OCI-LY7 (cell line): ENCODE measurements around the gene ZDHHC14. TPM values are rescaled to one million over a fixed set of nuclear protein-coding genes. Genes with fewer than 3 reads are reported as not detected.

Experiments
- BruUV-seq: library from RNA; stranded (reverse); fragments of 400-500 nt; replicated peaks from 2 replicates; lab custom pipeline; 2021; lab: Mats Ljungman, UMichigan
- CTCF ChIA-PET: fragments of 300-600 bp; sonication (Branson Sonifier 250); formaldehyde crosslinking; loops from one replicate; lab custom pipeline; 2022; ENCODE audit warnings: antibody characterized with exemption; ENCODE audit not compliant: unreplicated experiment; lab: Charles Lee
- POLR2A ChIA-PET: fragments of 300-600 bp; sonication (Branson Sonifier 250); formaldehyde crosslinking; loops from one replicate; lab custom pipeline; 2022; ENCODE audit warnings: antibody characterized with exemption; lab: Charles Lee
- DNase-seq: peaks from one replicate; pipeline ENCODE4 v3.0.0-alpha.2; 2015; ENCODE audit warnings: low spot score
- H2AFZ ChIP-seq: fragments of 200-600 bp; sonication (generic), shearing (Covaris generic); 2 replicates; pipeline ENCODE4 v1.6.1; 2014; ENCODE audit warnings: mild to moderate bottlenecking, antibody characterized with exemption, low read length, moderate library complexity
- H3K27ac ChIP-seq: fragments of 200-600 bp; sonication (generic); 2 replicates; pipeline ENCODE4 v1.5.1; 2014; ENCODE audit warnings: mixed run types, low read depth, mild to moderate bottlenecking, moderate library complexity, low read length, inconsistent platforms; ENCODE audit not compliant: poor library complexity, severe bottlenecking
- H3K36me3 ChIP-seq: fragments of 200-600 bp; sonication (generic); 2 replicates; pipeline ENCODE4 v1.6.1; 2014; ENCODE audit warnings: mild to moderate bottlenecking, antibody characterized with exemption, low read length, moderate library complexity, mixed read lengths; ENCODE audit not compliant: insufficient read depth
- H3K4me1 ChIP-seq: fragments of 200-600 bp; sonication (generic); 2 replicates; pipeline ENCODE4 v1.5.1; 2014; ENCODE audit warnings: mild to moderate bottlenecking, low read length; ENCODE audit not compliant: insufficient read depth, poor library complexity, severe bottlenecking
- H3K4me2 ChIP-seq: fragments of 200-600 bp; sonication (generic); 2 replicates; pipeline ENCODE4 v1.6.1; 2014; ENCODE audit warnings: mild to moderate bottlenecking, low read length
- H3K4me3 ChIP-seq: fragments of 200-600 bp; sonication (generic); 2 replicates; pipeline ENCODE4 v1.5.1; 2014; ENCODE audit warnings: mild to moderate bottlenecking, low read depth, low read length; ENCODE audit not compliant: poor library complexity, severe bottlenecking
- H3K79me2 ChIP-seq: fragments of 200-600 bp; sonication (generic); 2 replicates; pipeline ENCODE4 v1.6.1; 2016; ENCODE audit warnings: low read depth, mild to moderate bottlenecking, low read length, moderate library complexity, mixed read lengths; ENCODE audit not compliant: insufficient read depth
- H3K9me2 ChIP-seq: fragments of 200-600 bp; sonication (generic); 2 replicates; pipeline ENCODE4 v1.6.1; 2016; ENCODE audit warnings: mild to moderate bottlenecking, low read length, mixed read lengths; ENCODE audit not compliant: insufficient read depth
- H3K9me3 ChIP-seq: fragments of 200-600 bp; sonication (generic); 2 replicates; pipeline ENCODE4 v1.6.1; 2014; ENCODE audit warnings: mild to moderate bottlenecking, mixed run types, low read length, mixed read lengths
- H4K20me1 ChIP-seq: fragments of 200-600 bp; sonication (generic); 2 replicates; pipeline ENCODE4 v1.6.1; 2014; ENCODE audit warnings: mild to moderate bottlenecking, antibody characterized with exemption, low read length, moderate library complexity, mixed read lengths; ENCODE audit not compliant: insufficient read depth
- CTCF ChIP-seq: fragments of 200-600 bp; sonication (generic); conservative IDR thresholded peaks from 2 replicates; pipeline ENCODE4 v1.5.1; 2014; ENCODE audit warnings: mild to moderate bottlenecking, antibody characterized with exemption, low read length, moderate library complexity, mixed read lengths
- EZH2phosphoT487 ChIP-seq: fragments of 200-600 bp; sonication (generic); IDR thresholded peaks from 2 replicates; pipeline ENCODE4 v1.6.1; 2018; ENCODE audit warnings: low read depth, borderline replicate concordance, mild to moderate bottlenecking, mixed run types, antibody characterized with exemption, low read length, moderate library complexity, mixed read lengths
- intact Hi-C: fragments of 100-400 bp; cut with micrococcal nuclease; formaldehyde crosslinking; loops from one replicate; pipeline ENCODE4 v1.10.0; 2022; ENCODE audit not compliant: unreplicated experiment
- total RNA-seq, 2 experiments: library from RNA; depleted of rRNA in 1 of 2; stranded (reverse); fragments of >200 nt in 1 of 2; shearing (Covaris generic) in 1 of 2; gene quantifications; 2 replicates each; pipeline ENCODE4 v1.2.3, GENCODE V29; 2014 to 2022

Gene ZDHHC14
- total RNA-seq, 2 experiments from 2014 or later, result 0.69 to 3.0 TPM

- Histone ChIP-seq H3K79me2 (no peaks in the 10 kb centered on the region), H3K4me2 (no peak overlapping the region), H3K4me1 (no peaks in the 10 kb centered on the region), H3K36me3 (no peaks in the 10 kb centered on the region), H3K9me3 (no peaks in the 10 kb centered on the region), H3K9me2 (no peaks in the 10 kb centered on the region), H4K20me1 (no peaks in the 10 kb centered on the region), H2AFZ (no peak overlapping the region), H3K4me3 (no peak overlapping the region), H3K27ac (no peak overlapping the region)
- POLR2A ChIA-PET, result interaction anchor here (0.5 to 1.2 kb wide), 3 partner anchors 28 to 66 kb away, joined by 3 to 4 read pairs (median 3); no protein-coding TSS in a partner anchor
- no peak for DNase-seq
- CTCF ChIA-PET, result no interaction called here
- intact Hi-C loops, result no loop called here
- no TSS peak for BruUV-seq
- TF ChIP-seq EZH2phosphoT487 (no peak), CTCF (no peak)
Observed at GRCh38 chr6:157471077-157471686, 90.2 kb downstream of the ZDHHC14 start.

GRCh38 chr6:157471895-157472686, 91.1 kb downstream of the ZDHHC14 start:
- TF ChIP-seq CTCF, result no peak
- DNase-seq, result no peak
- H3K36me3 ChIP-seq, result no peaks in the 10 kb centered on the region
- H2AFZ ChIP-seq, result no peak overlapping the region
- intact Hi-C loops, result no loop called here
- ChIA-PET POLR2A (interaction anchor here (0.7 to 1.0 kb wide), 2 partner anchors 10 to 30 kb away, joined by 4 read pairs; no protein-coding TSS in a partner anchor), CTCF (no interaction called here)
- no peaks in the 10 kb centered on the region for H3K9me2 ChIP-seq
- H3K4me3 ChIP-seq, result no peak overlapping the region
- no peaks in the 10 kb centered on the region for H3K4me1 ChIP-seq
- no peaks in the 10 kb centered on the region for H3K9me3 ChIP-seq
- no peak overlapping the region for H3K4me2 ChIP-seq
- H4K20me1 ChIP-seq, result no peaks in the 10 kb centered on the region
- H3K27ac ChIP-seq, result no peak overlapping the region
- no TSS peak for BruUV-seq
- no peaks in the 10 kb centered on the region for H3K79me2 ChIP-seq

- H3K4me1 ChIP-seq, result no peaks in the 10 kb centered on the region
- TF ChIP-seq CTCF (no peak), EZH2phosphoT487 (no peak)
- ChIA-PET CTCF (no interaction called here), POLR2A (no interaction called here)
- intact Hi-C loops, result no loop called here
- DNase-seq, result no peak
- no peak overlapping the region for H2AFZ ChIP-seq
- no peaks in the 10 kb centered on the region for H3K36me3 ChIP-seq
- no peaks in the 10 kb centered on the region for H4K20me1 ChIP-seq
- H3K9me2 ChIP-seq, result no peaks in the 10 kb centered on the region
- no peaks in the 10 kb centered on the region for H3K79me2 ChIP-seq
- BruUV-seq, result no TSS peak
- no peak overlapping the region for H3K4me3 ChIP-seq
- no peak overlapping the region for H3K27ac ChIP-seq
- no peaks in the 10 kb centered on the region for H3K9me3 ChIP-seq
- no peak overlapping the region for H3K4me2 ChIP-seq
Observed at GRCh38 chr6:157476797-157477196, 95.8 kb downstream of the ZDHHC14 start.
